Stimulated activated naive CD4-positive, alpha-beta T cell (primary cell): Measurements from ENCODE around the gene GRM1.

Source experiments
- DNase-seq, 6 experiments: peaks; one replicate each; lab custom pipeline; 2025; lab: John Stamatoyannopoulos, UW

Gene GRM1

GRCh38 chr6:146100776-146101175, 71.9 kb downstream of the GRM1 start:
- DNase-seq = no peak

- DNase-seq = no peak
Measured at GRCh38 chr6:146103416-146104072, 74.7 kb downstream of the GRM1 start.

- DNase-seq = no peak
Measured at GRCh38 chr6:146106532-146106931, 77.7 kb downstream of the GRM1 start.

- no peak for DNase-seq
Measured at GRCh38 chr6:146110990-146111389, 82.1 kb downstream of the GRM1 start.

- DNase-seq = no peak
Measured at GRCh38 chr6:146111881-146112450, 83.1 kb downstream of the GRM1 start.

GRCh38 chr6:146113084-146113623, 84.3 kb downstream of the GRM1 start:
- DNase-seq = no peak

- DNase-seq = no peak
Measured at GRCh38 chr6:146123616-146124015, 94.8 kb downstream of the GRM1 start.

GRCh38 chr6:146127447-146128215, 98.8 kb downstream of the GRM1 start:
- DNase-seq = no peak

GRCh38 chr6:146133866-146134265, 105.0 kb downstream of the GRM1 start:
- DNase-seq = no peak

GRCh38 chr6:146135167-146135566, 106.3 kb downstream of the GRM1 start:
- no peak for DNase-seq

GRCh38 chr6:146146836-146147235, 118.0 kb downstream of the GRM1 start:
- DNase-seq = no peak

GRCh38 chr6:146149770-146150169, 120.9 kb downstream of the GRM1 start:
- no peak for DNase-seq

GRCh38 chr6:146153040-146153758, 124.3 kb downstream of the GRM1 start:
- no peak for DNase-seq

GRCh38 chr6:146154197-146154596, 125.3 kb downstream of the GRM1 start:
- DNase-seq = no peak

- DNase-seq = no peak
Measured at GRCh38 chr6:146161664-146162063, 132.8 kb downstream of the GRM1 start.

GRCh38 chr6:146169872-146170271, 141.0 kb downstream of the GRM1 start:
- DNase-seq = no peak

GRCh38 chr6:146177785-146178184, 148.9 kb downstream of the GRM1 start:
- no peak for DNase-seq

- DNase-seq = no peak
Measured at GRCh38 chr6:146183831-146184230, 155.0 kb downstream of the GRM1 start.

GRCh38 chr6:146184701-146185100, 155.8 kb downstream of the GRM1 start:
- no peak for DNase-seq

- no peak for DNase-seq
Measured at GRCh38 chr6:146189131-146189530, 160.3 kb downstream of the GRM1 start.

- DNase-seq = no peak
Measured at GRCh38 chr6:146190581-146190980, 161.7 kb downstream of the GRM1 start.

- DNase-seq = no peak
Measured at GRCh38 chr6:146191166-146191565, 162.3 kb downstream of the GRM1 start.
